ES-I3 (cell line): ENCODE results near the gene COL23A1.
"Not testable (repeated sequence)": the region's sequence is repeated elsewhere in the genome, so short reads cannot be mapped to it uniquely, and the experiment has no call there.

Experiments used
- H3K36me3 ChIP-seq: 2 replicates; pipeline ENCODE4 v1.6.1; 2013; ENCODE audit warnings: mild to moderate bottlenecking, low read length, control low read depth, moderate library complexity; ENCODE audit not compliant: insufficient read depth
- H3K4me1 ChIP-seq: 2 replicates; pipeline ENCODE4 v1.6.1; 2013; ENCODE audit warnings: mild to moderate bottlenecking, control low read depth, low read length; ENCODE audit not compliant: insufficient read depth
- H3K9ac ChIP-seq: 2 replicates; pipeline ENCODE4 v1.6.1; 2013; ENCODE audit warnings: low read depth, mild to moderate bottlenecking, low read length, moderate library complexity
- H3K9me3 ChIP-seq: 2 replicates; pipeline ENCODE4 v1.6.1; 2013; ENCODE audit warnings: mild to moderate bottlenecking, low read length, moderate library complexity; ENCODE audit not compliant: control insufficient read depth, insufficient read depth

Gene COL23A1

DNA sequence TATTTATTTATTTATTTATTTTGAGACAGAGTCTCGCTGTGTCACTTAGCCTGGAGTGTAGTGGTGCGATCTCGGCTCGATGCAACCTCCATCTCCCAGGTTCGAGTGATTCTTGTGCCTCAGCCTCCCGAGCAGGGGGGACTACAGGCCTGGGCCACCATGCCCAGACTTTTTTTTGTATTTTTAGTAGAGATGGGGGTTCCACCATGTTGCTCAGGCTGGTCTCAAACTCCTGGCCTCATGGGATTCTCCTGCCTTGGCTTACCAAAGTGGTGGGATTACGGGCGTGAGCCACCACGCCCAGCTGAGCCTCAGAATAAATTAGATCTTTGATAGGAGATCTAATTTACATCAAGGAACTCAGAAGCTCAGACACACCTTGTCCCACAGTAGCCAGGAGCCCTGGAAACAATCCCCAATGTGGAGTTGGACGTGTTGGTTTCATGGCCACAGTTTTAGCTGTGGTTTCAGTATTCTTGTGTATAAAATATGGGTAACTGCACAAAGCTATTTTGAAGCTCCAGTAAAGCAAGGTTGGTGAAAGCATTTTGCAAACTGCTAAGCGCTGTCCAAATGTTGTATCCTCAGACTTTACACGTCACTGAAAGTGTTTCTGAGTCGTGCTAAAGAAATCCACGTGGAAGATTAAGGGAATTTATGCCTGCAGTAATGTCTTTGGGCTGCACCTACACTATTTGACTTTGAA is 388.8 kb downstream of the COL23A1 start:
- Histone ChIP-seq H3K4me1 (peaks cover 5% of the 10 kb centered on the region), H3K9ac (no peak overlapping the region), H3K36me3 (peaks cover 11% of the 10 kb centered on the region; the same call in 1 of the 2 replicates), H3K9me3 (no peaks in the 10 kb centered on the region)

- Histone ChIP-seq H3K9ac (no peak overlapping the region), H3K4me1 (no peaks in the 10 kb centered on the region; the same call in 1 of the 2 replicates), H3K9me3 (no peaks in the 10 kb centered on the region), H3K36me3 (no peaks in the 10 kb centered on the region)
Observed at GRCh38 chr5:178199581-178200434, 390.4 kb downstream of the COL23A1 start.

DNA sequence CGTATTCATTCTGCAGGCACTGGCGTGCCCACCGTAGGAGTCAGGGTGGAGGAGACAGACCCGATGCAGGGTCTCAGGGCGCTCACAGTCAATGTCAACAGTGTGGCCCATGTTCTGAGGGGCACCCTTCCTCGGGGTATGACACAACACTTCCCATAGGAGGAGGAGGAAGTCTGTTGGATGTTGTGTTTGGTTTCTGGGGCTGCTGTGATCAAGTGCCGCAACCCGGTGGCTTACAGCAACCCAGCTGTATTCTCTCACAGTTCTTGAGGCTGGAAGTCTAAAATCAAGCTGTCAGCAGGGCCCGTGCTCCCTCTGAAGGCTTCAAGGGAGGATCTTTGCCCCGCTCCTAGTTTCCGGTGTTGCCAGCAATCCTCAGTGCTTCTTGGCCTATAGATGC is 391.5 kb downstream of the COL23A1 start:
- Histone ChIP-seq H3K9ac (no peak overlapping the region), H3K4me1 (no peaks in the 10 kb centered on the region; the same call in 1 of the 2 replicates), H3K36me3 (no peaks in the 10 kb centered on the region), H3K9me3 (no peaks in the 10 kb centered on the region)

- not testable (repeated sequence) for H3K36me3 ChIP-seq, H3K9me3 ChIP-seq, H3K9ac ChIP-seq, H3K4me1 ChIP-seq
Observed at GRCh38 chr5:178198151-178198550, 392.0 kb downstream of the COL23A1 start.

DNA sequence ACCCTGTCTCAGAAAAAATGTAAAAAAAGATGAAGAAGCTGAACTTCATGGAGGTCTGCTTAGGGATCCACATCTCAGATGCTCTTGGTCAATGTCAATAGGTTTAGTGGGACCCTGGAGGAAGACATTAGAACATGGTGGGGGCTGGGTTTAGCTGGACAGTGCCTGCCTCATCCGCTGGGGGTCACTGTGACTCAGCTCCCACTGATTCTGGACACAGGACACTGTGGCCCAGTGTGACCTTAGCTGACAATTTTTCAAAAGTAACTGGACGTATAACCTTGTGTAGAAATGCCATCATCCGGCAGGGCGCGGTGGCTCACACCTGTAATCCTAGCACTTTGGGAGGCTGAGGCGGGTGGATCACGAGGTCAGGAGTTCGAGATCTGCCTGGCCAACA is 393.2 kb downstream of the COL23A1 start:
- Histone ChIP-seq H3K36me3 (no peaks in the 10 kb centered on the region), H3K9ac (no peak overlapping the region), H3K4me1 (no peaks in the 10 kb centered on the region; the same call in 1 of the 2 replicates)

GRCh38 chr5:178196281-178196812 is 393.8 kb downstream of the COL23A1 start:
- no peaks in the 10 kb centered on the region; the same call in 1 of the 2 replicates for H3K4me1 ChIP-seq
- H3K9ac ChIP-seq = no peak overlapping the region
- no peaks in the 10 kb centered on the region for H3K9me3 ChIP-seq
- H3K36me3 ChIP-seq = no peaks in the 10 kb centered on the region

More for the DNA sequence above, 393.2 kb downstream of the COL23A1 start:
- H3K9me3 ChIP-seq = no peaks in the 10 kb centered on the region

DNA sequence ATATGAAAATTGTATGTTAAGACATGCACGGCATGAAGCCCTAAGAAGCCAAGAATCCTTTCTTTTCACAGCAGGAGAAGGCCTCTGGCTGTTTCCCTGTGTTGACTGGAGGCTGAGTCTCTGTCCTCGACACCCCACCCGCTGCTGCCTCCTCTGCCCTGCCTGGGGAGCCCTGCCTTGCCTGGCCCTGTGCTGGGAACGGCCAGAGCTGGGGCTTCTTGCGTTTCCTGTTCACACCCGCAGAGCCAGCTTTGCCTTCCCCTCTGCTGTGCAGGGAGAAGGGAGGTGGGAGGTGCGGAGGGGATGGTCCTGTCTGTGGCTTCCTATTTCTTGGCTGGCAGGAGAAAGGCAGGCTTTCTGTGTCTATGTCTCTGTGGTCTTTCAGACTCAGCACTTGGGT is 396.2 kb downstream of the COL23A1 start:
- H3K9me3 ChIP-seq = no peaks in the 10 kb centered on the region
- no peaks in the 10 kb centered on the region for H3K4me1 ChIP-seq
- no peaks in the 10 kb centered on the region for H3K36me3 ChIP-seq
- no peak overlapping the region for H3K9ac ChIP-seq

- no peak overlapping the region for H3K9ac ChIP-seq
- no peaks in the 10 kb centered on the region for H3K36me3 ChIP-seq
- no peaks in the 10 kb centered on the region for H3K4me1 ChIP-seq
- H3K9me3 ChIP-seq = no peaks in the 10 kb centered on the region
Observed at GRCh38 chr5:178193251-178193809, 396.9 kb downstream of the COL23A1 start.

DNA sequence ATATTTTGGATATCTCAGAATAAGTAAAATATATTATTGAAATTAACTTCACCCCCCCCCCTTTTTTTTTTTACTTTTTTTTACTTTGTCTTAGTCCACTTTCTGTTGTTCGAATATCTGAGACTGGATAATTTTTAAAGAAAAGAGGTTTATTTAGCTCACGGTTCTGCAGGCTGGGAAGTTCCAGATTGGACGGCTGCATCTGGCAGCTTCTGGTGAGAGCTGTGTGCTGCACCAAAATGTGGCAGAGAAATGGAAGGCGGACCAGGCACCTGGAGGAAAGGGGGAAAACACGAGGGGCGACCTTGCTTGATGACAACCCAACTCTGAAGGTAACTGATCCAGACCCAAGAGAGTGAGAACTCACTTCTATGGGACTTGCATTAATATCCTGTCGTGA is 397.4 kb downstream of the COL23A1 start:
- no peaks in the 10 kb centered on the region for H3K4me1 ChIP-seq
- H3K9me3 ChIP-seq = no peaks in the 10 kb centered on the region
- H3K36me3 ChIP-seq = no peaks in the 10 kb centered on the region
- H3K9ac ChIP-seq = no peak overlapping the region

DNA sequence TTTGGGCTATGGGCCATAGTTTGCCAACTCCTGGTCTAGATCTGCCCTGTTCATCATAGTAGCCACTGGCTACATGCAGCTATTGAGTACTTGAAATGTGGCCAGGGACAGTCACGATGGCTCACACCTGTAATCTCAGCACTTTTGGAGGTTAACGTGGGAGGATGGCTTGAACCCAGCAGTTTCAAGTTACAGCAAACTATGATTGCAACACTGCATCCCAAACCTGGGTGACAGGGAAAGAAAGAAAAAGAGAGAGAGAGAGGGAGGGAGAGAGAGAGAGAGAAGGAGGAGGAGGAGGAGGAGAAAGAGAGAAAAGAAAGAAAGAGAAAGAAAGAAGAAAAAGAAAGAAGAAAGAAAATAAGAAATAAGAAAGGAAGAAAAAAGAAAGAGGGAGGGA is 397.9 kb downstream of the COL23A1 start:
- H3K4me1 ChIP-seq = no peaks in the 10 kb centered on the region
- no peak overlapping the region for H3K9ac ChIP-seq
- H3K9me3 ChIP-seq = no peaks in the 10 kb centered on the region
- no peaks in the 10 kb centered on the region for H3K36me3 ChIP-seq

DNA sequence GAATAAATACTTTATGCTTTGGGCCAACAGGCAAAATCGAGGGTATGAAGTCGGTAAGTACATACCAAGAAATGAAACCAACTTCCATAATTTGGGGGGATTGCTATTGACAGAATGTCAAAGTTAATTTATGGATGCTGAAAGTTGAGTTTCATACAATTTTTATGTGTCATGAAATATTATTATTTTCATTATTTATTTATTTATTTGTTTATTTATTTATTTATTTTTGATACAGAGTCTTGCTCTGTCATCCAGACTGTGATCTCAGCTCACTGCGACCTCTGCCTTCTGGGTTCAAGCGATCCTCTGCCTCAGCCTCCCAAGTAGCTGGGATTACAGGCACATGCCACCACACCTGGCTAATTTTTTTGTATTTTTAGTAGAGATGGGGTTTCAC is 398.5 kb downstream of the COL23A1 start:
- no peaks in the 10 kb centered on the region for H3K36me3 ChIP-seq
- no peaks in the 10 kb centered on the region for H3K4me1 ChIP-seq
- H3K9me3 ChIP-seq = no peaks in the 10 kb centered on the region
- H3K9ac ChIP-seq = no peak overlapping the region

DNA sequence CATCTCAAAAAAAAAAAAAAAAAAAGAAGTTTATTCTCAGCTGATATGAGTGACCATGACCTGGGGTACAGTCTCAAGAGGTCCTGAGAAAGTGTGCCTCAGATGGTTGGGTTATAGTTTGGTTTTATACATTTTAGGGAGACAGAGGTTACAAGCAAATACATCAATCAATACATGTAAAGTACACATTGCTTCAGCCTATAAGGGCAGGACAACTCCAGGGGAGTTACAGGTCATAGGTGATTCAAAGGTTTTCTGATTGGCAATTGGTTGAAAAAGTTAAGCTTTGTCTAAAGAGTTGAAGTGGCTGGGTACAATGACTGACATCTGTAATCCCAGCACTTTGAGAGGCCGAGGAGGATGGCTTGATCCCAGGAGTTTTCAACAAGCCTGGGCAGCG is 400.8 kb downstream of the COL23A1 start:
- no peaks in the 10 kb centered on the region for H3K9me3 ChIP-seq
- no peaks in the 10 kb centered on the region for H3K36me3 ChIP-seq
- no peak overlapping the region for H3K9ac ChIP-seq
- no peaks in the 10 kb centered on the region for H3K4me1 ChIP-seq
